Testis (tissue), 3 donors: Measurements from ENCODE around the gene FGFR2. TPM values are rescaled to one million over a fixed set of nuclear protein-coding genes. Genes with fewer than 3 reads are reported as not detected.

Experiments
- DNase-seq: peaks from one replicate; pipeline ENCODE4 v3.0.0-alpha.2; 2019
- H3K27ac ChIP-seq, 2 donors: fragments of 200-600 bp; sonication (generic); one replicate each; pipeline ENCODE4 v1.5.1; 2019
- H3K27me3 ChIP-seq: fragments of 200-600 bp; sonication (generic); one replicate; pipeline ENCODE4 v1.5.1; 2019
- H3K36me3 ChIP-seq: fragments of 200-600 bp; sonication (generic); one replicate; pipeline ENCODE4 v1.5.1; 2017; ENCODE audit warnings: low read depth; ENCODE audit errors: missing control alignments
- H3K4me1 ChIP-seq: fragments of 200-600 bp; sonication (generic); one replicate; pipeline ENCODE4 v1.5.1; 2019
- H3K4me3 ChIP-seq, 2 donors: fragments of 200-600 bp; sonication (generic); one replicate each; pipeline ENCODE4 v1.5.1; 2017 to 2019
- H3K9me3 ChIP-seq: fragments of 200-600 bp; sonication (generic); one replicate; pipeline ENCODE4 v1.5.1; 2017
- POLR2A ChIP-seq: fragments of 450-650 bp; IDR thresholded peaks from one replicate; pipeline ENCODE4 v1.6.1; 2017; ENCODE audit warnings: antibody characterized with exemption, mild to moderate bottlenecking, moderate library complexity
- WGBS, 2 donors: methylation state at CpG; one replicate each; pipeline ENCODE4 v1.1.5; 2018; 5-methylcytosine and 5-hydroxymethylcytosine counted together
- intact Hi-C: fragments of 100-400 bp; cut with DNase I; formaldehyde crosslinking; loops from one replicate; pipeline ENCODE4 v1.15.1; 2023; ENCODE audit warnings: low total_unique reads
- polyA plus RNA-seq: library from polyadenylated mRNA; stranded (reverse); fragments of 350-450 nt; fragmentation: Illumina TruSeq; extraction: RNeasy Lipid Tissue Mini Kit (QIAGEN cat#74804); gene quantifications from one replicate; pipeline ENCODE4 v1.2.3, GENCODE V29; 2014; ENCODE audit warnings: low read depth, low replicate concordance; ENCODE audit not compliant: insufficient read depth
- total RNA-seq, 2 donors: library from RNA; depleted of rRNA; stranded (reverse); fragments of >200 nt; gene quantifications; one replicate each; pipeline ENCODE4 v1.2.3, GENCODE V29; 2016
- TF ChIP-seq, protein P1 (sequence below), 3 experiments: fragments of 450-650 bp in 2 of 3; fragments of 200-600 bp in 1 of 3; sonication (generic) in 1 of 3; IDR thresholded peaks; one replicate each; pipeline ENCODE4 v1.5.1; 2016 to 2019; ENCODE audit warnings: antibody characterized with exemption in 3 of 3, mild to moderate bottlenecking in 2 of 3, moderate library complexity in 1 of 3

Gene FGFR2
- total and polyA plus RNA-seq, 3 donors from 2014 or later = 23.2 to 28.9 (median 23.4) TPM

GRCh38 chr10:121449482-121449924, 148.7 kb downstream of the FGFR2 start:
- Histone ChIP-seq H3K27ac (no peak overlapping the region), H3K4me1 (no peaks in the 10 kb centered on the region), H3K4me3 (no peak overlapping the region), H3K27me3 (no peaks in the 10 kb centered on the region), H3K36me3 (no peaks in the 10 kb centered on the region), H3K9me3 (no peaks in the 10 kb centered on the region)
- intact Hi-C loops = no loop called here
- no peak for DNase-seq
- WGBS, 2 donors = 66 to 84% methylated on average over 4 of the region's 4 CpGs
- TF ChIP-seq POLR2A = no peak
- TF ChIP-seq, protein P1, sequence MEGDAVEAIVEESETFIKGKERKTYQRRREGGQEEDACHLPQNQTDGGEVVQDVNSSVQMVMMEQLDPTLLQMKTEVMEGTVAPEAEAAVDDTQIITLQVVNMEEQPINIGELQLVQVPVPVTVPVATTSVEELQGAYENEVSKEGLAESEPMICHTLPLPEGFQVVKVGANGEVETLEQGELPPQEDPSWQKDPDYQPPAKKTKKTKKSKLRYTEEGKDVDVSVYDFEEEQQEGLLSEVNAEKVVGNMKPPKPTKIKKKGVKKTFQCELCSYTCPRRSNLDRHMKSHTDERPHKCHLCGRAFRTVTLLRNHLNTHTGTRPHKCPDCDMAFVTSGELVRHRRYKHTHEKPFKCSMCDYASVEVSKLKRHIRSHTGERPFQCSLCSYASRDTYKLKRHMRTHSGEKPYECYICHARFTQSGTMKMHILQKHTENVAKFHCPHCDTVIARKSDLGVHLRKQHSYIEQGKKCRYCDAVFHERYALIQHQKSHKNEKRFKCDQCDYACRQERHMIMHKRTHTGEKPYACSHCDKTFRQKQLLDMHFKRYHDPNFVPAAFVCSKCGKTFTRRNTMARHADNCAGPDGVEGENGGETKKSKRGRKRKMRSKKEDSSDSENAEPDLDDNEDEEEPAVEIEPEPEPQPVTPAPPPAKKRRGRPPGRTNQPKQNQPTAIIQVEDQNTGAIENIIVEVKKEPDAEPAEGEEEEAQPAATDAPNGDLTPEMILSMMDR (IDR thresholded peaks at IDR 0.05) = no peak

GRCh38 chr10:121448766-121449421, 149.3 kb downstream of the FGFR2 start:
- intact Hi-C loops = no loop called here
- no peaks in the 10 kb centered on the region for H3K27me3 ChIP-seq
- no peak overlapping the region for H3K4me3 ChIP-seq
- 52 to 56% methylated on average over 5 of the region's 5 CpGs for WGBS, 2 donors
- no peak for TF ChIP-seq POLR2A
- TF ChIP-seq, protein P1 (IDR thresholded peaks at IDR 0.05) = no peak
- H3K27ac ChIP-seq = no peak overlapping the region
- H3K9me3 ChIP-seq = no peaks in the 10 kb centered on the region
- no peaks in the 10 kb centered on the region for H3K4me1 ChIP-seq
- H3K36me3 ChIP-seq = no peaks in the 10 kb centered on the region
- peak; percentile 28 for DNase-seq

- H3K4me1 ChIP-seq = no peaks in the 10 kb centered on the region
- H3K27me3 ChIP-seq = no peaks in the 10 kb centered on the region
- H3K36me3 ChIP-seq = no peaks in the 10 kb centered on the region
- intact Hi-C loops = no loop called here
- TF ChIP-seq, protein P1 (IDR thresholded peaks at IDR 0.05) = no peak
- no peak for TF ChIP-seq POLR2A
- 77% methylated on average over 8 of the region's 8 CpGs for WGBS, 2 donors
- H3K4me3 ChIP-seq = no peak overlapping the region
- H3K9me3 ChIP-seq = no peaks in the 10 kb centered on the region
- no peak overlapping the region for H3K27ac ChIP-seq
- DNase-seq = no peak
These were observed 153.6 kb downstream of the FGFR2 start for GRCh38 chr10:121444520-121445165.

GRCh38 chr10:121442086-121442935, 155.9 kb downstream of the FGFR2 start:
- DNase-seq = no peak
- no peaks in the 10 kb centered on the region for H3K9me3 ChIP-seq
- H3K36me3 ChIP-seq = no peaks in the 10 kb centered on the region
- H3K4me3 ChIP-seq = no peak overlapping the region
- no peaks in the 10 kb centered on the region for H3K4me1 ChIP-seq
- no peak for TF ChIP-seq POLR2A
- TF ChIP-seq, protein P1 (IDR thresholded peaks at IDR 0.05) = no peak
- 77 to 92% methylated on average over 4 to 5 of the region's 5 CpGs for WGBS, 2 donors
- no peaks in the 10 kb centered on the region for H3K27me3 ChIP-seq
- intact Hi-C loops = no loop called here
- no peak overlapping the region for H3K27ac ChIP-seq
